ENCODE measurements around the gene MTRF1. TPM values are rescaled to one million over a fixed set of nuclear protein-coding genes. Genes with fewer than 3 reads are reported as not detected.

The MTRF1 gene
- total RNA-seq, 1 donor from 2014 or later: 17.2 TPM

DNA sequence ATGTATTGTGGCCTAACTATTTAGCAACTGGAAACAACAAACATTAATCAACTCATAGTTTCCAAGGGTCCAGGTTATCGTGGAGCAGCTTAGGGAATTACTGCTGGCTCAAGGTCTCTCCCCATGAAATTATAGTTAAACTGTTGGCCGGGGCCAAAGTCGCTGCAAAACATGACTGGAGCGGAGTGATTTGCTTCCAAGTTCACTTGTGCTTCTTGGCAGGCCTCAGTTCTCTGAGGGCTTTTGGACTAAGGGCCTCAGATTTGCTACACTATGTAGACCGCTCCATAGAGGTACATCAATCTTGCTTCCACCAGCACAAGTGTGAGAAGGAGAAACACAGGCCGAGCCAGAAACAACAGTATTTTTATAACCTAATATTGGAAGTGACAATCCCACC, 59.6 kb downstream of the MTRF1 start:
- Mint-ChIP-seq H3K27me3 (ENCODE audit: low read depth) (no peaks in the 10 kb centered on the region), H3K9me3 (peaks cover 8% of the 10 kb centered on the region), H3K4me1 (peaks cover 4% of the 10 kb centered on the region), H3K27ac (ENCODE audit: unreplicated experiment) (no peak overlapping the region), H3K4me3 (no peak overlapping the region), H3K36me3 (ENCODE audit: low read depth) (peaks cover 3% of the 10 kb centered on the region)
- DNase-seq (ENCODE audit: low read depth, low spot score): no peak
- TF ChIP-seq, protein P1, sequence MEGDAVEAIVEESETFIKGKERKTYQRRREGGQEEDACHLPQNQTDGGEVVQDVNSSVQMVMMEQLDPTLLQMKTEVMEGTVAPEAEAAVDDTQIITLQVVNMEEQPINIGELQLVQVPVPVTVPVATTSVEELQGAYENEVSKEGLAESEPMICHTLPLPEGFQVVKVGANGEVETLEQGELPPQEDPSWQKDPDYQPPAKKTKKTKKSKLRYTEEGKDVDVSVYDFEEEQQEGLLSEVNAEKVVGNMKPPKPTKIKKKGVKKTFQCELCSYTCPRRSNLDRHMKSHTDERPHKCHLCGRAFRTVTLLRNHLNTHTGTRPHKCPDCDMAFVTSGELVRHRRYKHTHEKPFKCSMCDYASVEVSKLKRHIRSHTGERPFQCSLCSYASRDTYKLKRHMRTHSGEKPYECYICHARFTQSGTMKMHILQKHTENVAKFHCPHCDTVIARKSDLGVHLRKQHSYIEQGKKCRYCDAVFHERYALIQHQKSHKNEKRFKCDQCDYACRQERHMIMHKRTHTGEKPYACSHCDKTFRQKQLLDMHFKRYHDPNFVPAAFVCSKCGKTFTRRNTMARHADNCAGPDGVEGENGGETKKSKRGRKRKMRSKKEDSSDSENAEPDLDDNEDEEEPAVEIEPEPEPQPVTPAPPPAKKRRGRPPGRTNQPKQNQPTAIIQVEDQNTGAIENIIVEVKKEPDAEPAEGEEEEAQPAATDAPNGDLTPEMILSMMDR (conservative IDR thresholded peaks at IDR 0.05): no peak

DNA sequence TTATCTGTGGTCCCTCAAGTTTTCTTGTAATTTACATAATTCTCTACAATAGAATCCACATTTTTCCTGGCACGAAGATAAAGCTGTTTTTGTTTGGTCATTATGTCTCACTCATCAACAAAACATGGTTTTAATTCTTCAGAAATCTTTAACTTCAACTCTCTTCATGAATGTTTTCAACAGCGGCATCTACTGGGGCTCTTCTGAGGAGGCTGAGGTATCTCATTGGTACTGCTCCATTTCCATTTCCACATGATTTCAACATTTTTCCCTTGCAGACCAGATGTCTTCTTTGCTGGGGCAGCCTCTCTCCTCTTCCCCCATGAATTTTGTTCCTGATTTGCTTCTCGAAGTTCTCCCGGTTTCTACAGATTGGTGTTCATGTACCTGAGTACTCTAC, 63.2 kb downstream of the MTRF1 start:
- no peaks in the 10 kb centered on the region for H3K36me3 Mint-ChIP-seq (ENCODE audit: low read depth)
- DNase-seq (ENCODE audit: low read depth, low spot score): no peak
- H3K4me3 Mint-ChIP-seq: no peak overlapping the region
- H3K4me1 Mint-ChIP-seq: no peaks in the 10 kb centered on the region
- no peaks in the 10 kb centered on the region for H3K27me3 Mint-ChIP-seq (ENCODE audit: low read depth)
- no peak overlapping the region for H3K27ac Mint-ChIP-seq (ENCODE audit: unreplicated experiment)
- H3K9me3 Mint-ChIP-seq: no peaks in the 10 kb centered on the region
- TF ChIP-seq, protein P1 (conservative IDR thresholded peaks at IDR 0.05): no peak

DNA sequence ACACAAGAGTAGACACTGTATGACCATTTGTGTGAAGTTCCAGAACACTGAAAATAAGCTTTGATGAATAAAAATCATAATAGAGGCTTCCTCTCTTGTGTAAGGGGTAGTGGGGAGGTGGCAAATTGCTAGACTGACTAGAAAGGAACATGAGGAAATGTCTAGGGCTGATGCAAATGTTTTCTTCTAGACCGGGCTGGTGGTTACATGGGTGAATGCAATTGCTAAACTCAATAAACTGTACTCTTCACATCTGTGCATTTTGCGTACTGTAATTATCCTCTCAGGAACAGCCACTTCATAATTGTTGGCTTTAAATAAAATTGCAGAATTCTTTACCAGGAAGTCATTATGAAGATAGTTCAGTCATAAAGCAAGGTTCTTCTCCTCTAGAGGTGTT, 63.9 kb downstream of the MTRF1 start:
- Mint-ChIP-seq H3K9me3 (no peaks in the 10 kb centered on the region), H3K27me3 (ENCODE audit: low read depth) (no peaks in the 10 kb centered on the region), H3K36me3 (ENCODE audit: low read depth) (no peaks in the 10 kb centered on the region), H3K4me3 (no peak overlapping the region), H3K4me1 (peaks cover 3% of the 10 kb centered on the region), H3K27ac (ENCODE audit: unreplicated experiment) (no peak overlapping the region)
- no peak for DNase-seq (ENCODE audit: low read depth, low spot score)
- TF ChIP-seq, protein P1 (conservative IDR thresholded peaks at IDR 0.05): no peak

DNA sequence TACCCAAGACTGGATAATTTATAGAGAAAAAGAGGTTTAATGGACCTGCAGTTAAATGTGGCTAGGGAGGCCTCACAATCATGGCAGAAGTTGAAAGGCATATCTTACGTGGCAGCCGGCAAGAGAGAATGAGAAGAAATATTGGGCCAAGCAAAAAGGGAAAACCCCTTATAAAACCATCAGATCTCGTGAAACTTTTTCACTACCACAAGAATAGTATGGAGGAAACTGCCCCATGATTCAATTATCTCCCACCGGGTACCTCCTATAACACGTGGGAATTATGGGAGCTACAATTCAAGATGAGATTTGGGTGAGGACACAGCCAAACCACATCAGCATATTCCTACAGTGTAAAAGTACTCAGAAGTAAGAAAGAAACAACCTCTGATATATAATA, 64.3 kb downstream of the MTRF1 start:
- TF ChIP-seq, protein P1 (conservative IDR thresholded peaks at IDR 0.05): no peak
- H3K4me3 Mint-ChIP-seq: no peak overlapping the region
- peaks cover 2% of the 10 kb centered on the region for H3K36me3 Mint-ChIP-seq (ENCODE audit: low read depth)
- peaks cover 2% of the 10 kb centered on the region for H3K9me3 Mint-ChIP-seq
- DNase-seq (ENCODE audit: low read depth, low spot score): no peak
- peaks cover 7% of the 10 kb centered on the region for H3K4me1 Mint-ChIP-seq
- no peaks in the 10 kb centered on the region for H3K27me3 Mint-ChIP-seq (ENCODE audit: low read depth)
- H3K27ac Mint-ChIP-seq (ENCODE audit: unreplicated experiment): no peak overlapping the region

DNA sequence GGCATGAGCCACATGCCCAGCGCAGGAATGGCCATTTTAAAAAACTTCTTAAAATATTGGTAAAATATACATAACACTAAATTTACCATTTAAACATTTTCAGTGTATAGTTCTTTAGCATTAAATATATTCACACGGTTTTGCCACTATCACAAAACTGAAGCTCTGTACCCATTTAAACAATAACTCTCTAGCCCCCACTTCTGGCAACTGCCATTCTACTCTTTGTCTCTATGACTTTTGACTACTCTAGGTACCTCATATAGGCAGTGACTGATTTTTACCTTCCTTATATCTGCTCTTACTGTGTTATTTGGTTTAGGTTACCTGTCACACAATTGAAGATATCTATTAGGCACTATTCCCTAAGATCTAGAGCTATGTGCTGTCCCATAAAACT, 66.8 kb downstream of the MTRF1 start:
- DNase-seq (ENCODE audit: low read depth, low spot score): no peak
- TF ChIP-seq, protein P1 (conservative IDR thresholded peaks at IDR 0.05): peak; percentile 18
- Mint-ChIP-seq H3K27ac (ENCODE audit: unreplicated experiment) (no peak overlapping the region), H3K9me3 (peaks cover 10% of the 10 kb centered on the region), H3K4me3 (no peak overlapping the region), H3K27me3 (ENCODE audit: low read depth) (no peaks in the 10 kb centered on the region), H3K4me1 (peaks cover 19% of the 10 kb centered on the region), H3K36me3 (ENCODE audit: low read depth) (peaks cover 21% of the 10 kb centered on the region)

DNA sequence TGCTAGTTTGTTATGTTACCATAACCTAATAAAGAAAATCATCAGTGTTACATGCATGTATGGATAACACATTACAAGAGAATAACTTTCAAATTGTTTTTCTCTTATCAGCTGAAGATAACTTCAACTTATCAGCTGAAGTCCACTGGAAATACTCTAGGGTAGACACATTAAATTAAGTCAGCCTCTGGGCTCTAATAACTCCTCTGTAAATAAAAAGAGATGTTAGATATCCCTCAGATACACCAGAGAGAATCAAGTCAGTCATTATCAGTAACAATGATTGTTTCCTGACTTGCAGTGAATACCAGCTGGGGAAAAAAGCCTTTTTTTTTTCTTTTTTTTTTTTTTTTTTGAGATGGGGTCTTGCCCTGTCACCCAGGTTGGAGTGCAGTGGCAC, 67.4 kb downstream of the MTRF1 start:
- TF ChIP-seq, protein P1 (conservative IDR thresholded peaks at IDR 0.05): no peak
- H3K36me3 Mint-ChIP-seq (ENCODE audit: low read depth): peaks cover 22% of the 10 kb centered on the region
- H3K9me3 Mint-ChIP-seq: peaks cover 10% of the 10 kb centered on the region
- DNase-seq (ENCODE audit: low read depth, low spot score): no peak
- H3K4me1 Mint-ChIP-seq: peaks cover 20% of the 10 kb centered on the region
- no peak overlapping the region for H3K27ac Mint-ChIP-seq (ENCODE audit: unreplicated experiment)
- no peaks in the 10 kb centered on the region for H3K27me3 Mint-ChIP-seq (ENCODE audit: low read depth)
- no peak overlapping the region for H3K4me3 Mint-ChIP-seq
